ENCODE results near the gene GLDC.
"Not testable (repeated sequence)": the region's sequence is repeated elsewhere in the genome, so short reads cannot be mapped to it uniquely, and the experiment has no call there.

DNA sequence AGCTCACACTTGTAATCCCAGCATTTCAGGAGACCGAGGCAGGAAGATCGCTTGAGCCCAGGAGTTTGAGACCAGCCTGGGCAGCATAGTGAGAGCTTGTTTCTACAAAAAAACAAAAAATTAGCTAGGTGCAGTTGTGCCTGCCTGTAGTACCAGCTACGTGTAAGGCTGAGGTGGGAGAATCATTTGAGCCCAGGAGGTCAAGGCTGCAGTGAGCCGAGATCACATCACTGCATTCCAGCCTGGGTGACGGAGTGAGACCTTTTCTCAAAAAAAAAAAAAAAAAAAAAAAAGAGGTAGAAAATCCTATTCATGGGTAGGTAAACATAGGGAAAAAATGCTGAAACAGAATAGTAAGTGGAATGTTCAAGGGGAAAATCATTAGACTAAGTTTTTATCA lies 102.9 kb downstream of the GLDC start:
- TF ChIP-seq, protein P1, sequence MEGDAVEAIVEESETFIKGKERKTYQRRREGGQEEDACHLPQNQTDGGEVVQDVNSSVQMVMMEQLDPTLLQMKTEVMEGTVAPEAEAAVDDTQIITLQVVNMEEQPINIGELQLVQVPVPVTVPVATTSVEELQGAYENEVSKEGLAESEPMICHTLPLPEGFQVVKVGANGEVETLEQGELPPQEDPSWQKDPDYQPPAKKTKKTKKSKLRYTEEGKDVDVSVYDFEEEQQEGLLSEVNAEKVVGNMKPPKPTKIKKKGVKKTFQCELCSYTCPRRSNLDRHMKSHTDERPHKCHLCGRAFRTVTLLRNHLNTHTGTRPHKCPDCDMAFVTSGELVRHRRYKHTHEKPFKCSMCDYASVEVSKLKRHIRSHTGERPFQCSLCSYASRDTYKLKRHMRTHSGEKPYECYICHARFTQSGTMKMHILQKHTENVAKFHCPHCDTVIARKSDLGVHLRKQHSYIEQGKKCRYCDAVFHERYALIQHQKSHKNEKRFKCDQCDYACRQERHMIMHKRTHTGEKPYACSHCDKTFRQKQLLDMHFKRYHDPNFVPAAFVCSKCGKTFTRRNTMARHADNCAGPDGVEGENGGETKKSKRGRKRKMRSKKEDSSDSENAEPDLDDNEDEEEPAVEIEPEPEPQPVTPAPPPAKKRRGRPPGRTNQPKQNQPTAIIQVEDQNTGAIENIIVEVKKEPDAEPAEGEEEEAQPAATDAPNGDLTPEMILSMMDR (IDR thresholded peaks at IDR 0.05), result not testable (repeated sequence)
- TF ChIP-seq EZH2 (IDR thresholded peaks at IDR 0.05), result not testable (repeated sequence)

Data from neural progenitor cell (in vitro differentiated cells).